HG03039 (cell line): ENCODE measurements around the gene KSR2.

Experiments used
- ATAC-seq: cut with Tn5 transposase; IDR thresholded peaks from one replicate; pipeline ENCODE4 v1.9.1; 2021; ENCODE audit warnings: mild to moderate bottlenecking, moderate library complexity; ENCODE audit not compliant: unreplicated experiment

KSR2 gene

GRCh38 chr12:117702741-117703140, 266.0 kb downstream of the KSR2 start:
- ATAC-seq: no peak

- ATAC-seq: no peak
Observed at GRCh38 chr12:117699575-117699974, 269.2 kb downstream of the KSR2 start.

GRCh38 chr12:117699118-117699517, 269.7 kb downstream of the KSR2 start:
- no peak for ATAC-seq

- ATAC-seq: no peak
Observed at GRCh38 chr12:117695956-117696355, 272.8 kb downstream of the KSR2 start.

- no peak for ATAC-seq
Observed at GRCh38 chr12:117692512-117692911, 276.3 kb downstream of the KSR2 start.

GRCh38 chr12:117689857-117690256, 278.9 kb downstream of the KSR2 start:
- ATAC-seq: no peak

GRCh38 chr12:117688446-117688845, 280.3 kb downstream of the KSR2 start:
- no peak for ATAC-seq

GRCh38 chr12:117686911-117687377, 281.8 kb downstream of the KSR2 start:
- ATAC-seq: no peak

- ATAC-seq: no peak
Observed at GRCh38 chr12:117686210-117686609, 282.6 kb downstream of the KSR2 start.

- ATAC-seq: no peak
Observed at GRCh38 chr12:117685110-117685926, 283.5 kb downstream of the KSR2 start.

- no peak for ATAC-seq
Observed at GRCh38 chr12:117684471-117684870, 284.3 kb downstream of the KSR2 start.

- ATAC-seq: no peak
Observed at GRCh38 chr12:117680312-117680711, 288.5 kb downstream of the KSR2 start.

- ATAC-seq: no peak
Observed at GRCh38 chr12:117679776-117680175, 289.0 kb downstream of the KSR2 start.

- ATAC-seq: no peak
Observed at GRCh38 chr12:117674763-117675162, 294.0 kb downstream of the KSR2 start.

- no peak for ATAC-seq
Observed at GRCh38 chr12:117674313-117674712, 294.5 kb downstream of the KSR2 start.

- ATAC-seq: no peak
Observed at GRCh38 chr12:117671734-117672133, 297.1 kb downstream of the KSR2 start.

GRCh38 chr12:117664169-117664568, 304.6 kb downstream of the KSR2 start:
- no peak for ATAC-seq

- ATAC-seq: no peak
Observed at GRCh38 chr12:117662620-117663395, 306.0 kb downstream of the KSR2 start.

- no peak for ATAC-seq
Observed at GRCh38 chr12:117662220-117662619, 306.6 kb downstream of the KSR2 start.

- ATAC-seq: no peak
Observed at GRCh38 chr12:117661471-117661870, 307.3 kb downstream of the KSR2 start.

GRCh38 chr12:117660896-117661295, 307.9 kb downstream of the KSR2 start:
- no peak for ATAC-seq

- no peak for ATAC-seq
Observed at GRCh38 chr12:117658226-117658625, 310.6 kb downstream of the KSR2 start.
